Hypothalamus (tissue), 51 donors: ENCODE results near the gene AXDND1.
"Not testable (repeated sequence)": the region's sequence is repeated elsewhere in the genome, so short reads cannot be mapped to it uniquely, and the experiment has no call there.

Experiments
- DNase-seq, 51 donors: peaks; one replicate each; lab custom pipeline; 2025; lab: John Stamatoyannopoulos, UW

AXDND1 gene

DNA sequence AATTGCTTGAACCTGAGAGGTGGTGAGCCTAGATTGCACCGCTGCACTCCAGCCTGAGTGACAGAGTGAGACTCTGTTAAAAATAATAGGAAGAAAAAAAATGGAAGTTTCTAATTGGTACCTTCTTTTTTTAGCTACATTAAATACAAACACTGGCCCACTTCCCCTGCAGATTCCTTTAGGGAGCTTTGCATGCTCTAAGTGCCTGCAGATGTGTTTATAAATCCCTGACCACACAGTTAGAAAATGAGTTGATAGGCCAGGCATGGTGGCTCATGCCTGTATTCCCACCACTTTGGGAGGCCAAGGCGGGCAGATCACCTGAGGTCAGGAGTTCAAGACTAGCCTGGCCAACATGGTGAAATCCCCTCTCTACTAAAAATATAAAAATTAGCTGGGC is 4.1 kb upstream of the AXDND1 start:
- not testable (repeated sequence) for DNase-seq

- peak in 2 of 51 donors; percentile 62 to 66 for DNase-seq
Observed at GRCh38 chr1:179366093-179366800, 476 bp downstream of the AXDND1 start.

GRCh38 chr1:179369751-179370341 is 4.1 kb downstream of the AXDND1 start:
- peak in 7 of 51 donors; percentile 0 to 64 (median 1) for DNase-seq

GRCh38 chr1:179372160-179372559 is 6.4 kb downstream of the AXDND1 start:
- no peak for DNase-seq

- no peak for DNase-seq
Observed at GRCh38 chr1:179376223-179376622, 10.5 kb downstream of the AXDND1 start.

GRCh38 chr1:179380299-179380698 is 14.5 kb downstream of the AXDND1 start:
- DNase-seq: no peak

DNA sequence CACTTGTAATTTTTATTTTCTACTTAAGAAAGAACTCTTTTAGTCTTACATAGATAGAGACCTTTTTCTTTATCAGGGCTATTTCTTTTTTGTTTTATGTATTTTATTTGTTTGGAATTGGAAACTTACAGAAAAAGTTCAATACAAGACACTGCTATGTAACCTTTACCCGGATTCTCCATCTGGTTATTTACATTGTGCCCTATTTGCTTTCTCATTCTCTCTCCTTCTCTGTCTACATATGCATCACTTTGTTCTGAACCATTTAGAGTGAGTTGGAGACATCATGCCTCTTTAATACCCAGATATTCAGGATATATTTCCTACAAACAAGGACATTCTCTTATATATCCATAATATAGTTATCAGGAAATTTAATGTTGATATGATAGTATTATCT is 18.3 kb downstream of the AXDND1 start:
- no peak for DNase-seq

DNA sequence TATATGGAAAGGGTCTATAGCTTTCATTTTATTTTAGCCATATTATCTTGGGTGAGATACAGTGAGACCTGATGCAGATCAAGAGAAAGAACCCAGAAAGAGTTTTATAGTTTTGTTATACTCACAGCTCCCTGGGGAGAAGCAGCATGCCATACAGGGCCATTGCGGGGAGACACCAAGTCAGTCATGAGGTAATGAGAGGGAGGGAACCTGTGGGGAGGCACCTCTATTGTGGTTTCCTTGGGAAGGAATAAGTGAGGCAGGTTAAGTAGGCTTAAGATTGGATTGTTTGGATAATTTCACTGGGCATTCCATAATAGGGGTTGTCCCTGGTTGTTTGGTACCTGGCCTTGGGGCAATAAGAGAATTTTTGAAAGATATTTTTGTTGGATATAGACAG is 19.7 kb downstream of the AXDND1 start:
- DNase-seq: no peak

GRCh38 chr1:179393721-179394120 is 27.9 kb downstream of the AXDND1 start:
- DNase-seq: no peak

- not testable (repeated sequence) for DNase-seq
Observed at GRCh38 chr1:179399399-179399798, 33.6 kb downstream of the AXDND1 start.

DNA sequence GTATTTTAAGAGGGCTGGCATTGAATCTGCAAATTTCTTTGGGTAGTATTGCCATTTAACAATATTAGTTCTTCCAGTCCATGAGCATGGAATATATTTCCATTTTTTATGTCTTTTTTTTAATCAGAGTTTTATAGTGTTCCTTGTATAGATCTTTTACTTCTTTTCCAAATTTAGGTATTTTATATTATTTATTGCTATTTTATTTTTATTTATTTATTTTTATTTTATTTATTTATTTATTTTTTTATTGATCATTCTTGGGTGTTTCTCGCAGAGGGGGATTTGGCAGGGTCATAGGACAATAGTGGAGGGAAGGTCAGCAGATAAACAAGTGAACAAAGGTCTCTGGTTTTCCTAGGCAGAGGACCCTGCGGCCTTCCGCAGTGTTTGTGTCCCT is 52.0 kb downstream of the AXDND1 start:
- not testable (repeated sequence) for DNase-seq

GRCh38 chr1:179418706-179419105 is 52.9 kb downstream of the AXDND1 start:
- DNase-seq: not testable (repeated sequence)

DNA sequence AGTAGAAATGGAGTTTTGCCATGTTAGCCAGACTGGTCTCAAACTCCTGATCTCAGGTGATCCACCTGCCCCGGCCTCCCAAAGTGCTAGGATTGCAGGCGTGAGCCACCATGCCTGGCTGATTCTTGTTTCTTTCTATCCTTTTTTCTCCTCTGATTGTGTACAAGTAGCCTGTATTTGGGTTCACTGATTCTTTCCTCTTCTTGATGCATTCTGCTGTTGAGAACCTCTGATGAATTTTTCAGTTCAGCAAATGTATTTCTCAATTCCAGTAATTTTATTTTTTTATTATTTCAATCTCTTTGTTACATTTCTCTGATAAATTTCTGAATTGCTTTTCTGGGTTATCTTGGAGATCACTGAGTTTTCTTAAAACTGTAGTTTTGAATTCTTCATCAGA is 58.8 kb downstream of the AXDND1 start:
- DNase-seq: no peak

DNA sequence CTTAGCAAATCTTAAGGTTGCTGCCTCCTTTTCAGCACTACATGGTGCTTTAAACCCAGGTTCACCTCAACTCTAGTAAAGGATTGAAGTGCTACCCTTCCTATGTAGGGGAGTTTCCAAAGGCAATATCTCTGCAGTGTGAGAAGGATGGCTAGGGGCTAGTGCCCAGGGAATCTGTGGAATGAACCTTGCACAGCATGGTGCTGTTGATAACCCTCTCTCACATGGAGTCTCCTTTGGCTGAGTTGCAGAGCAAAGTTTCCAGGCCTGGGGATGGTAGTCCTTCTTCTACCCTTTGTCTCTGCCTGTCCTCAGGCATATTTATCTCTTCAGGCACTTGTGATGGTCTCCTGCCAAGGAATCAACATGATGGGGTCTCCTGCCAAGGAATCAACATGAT is 59.4 kb downstream of the AXDND1 start:
- DNase-seq: no peak

DNA sequence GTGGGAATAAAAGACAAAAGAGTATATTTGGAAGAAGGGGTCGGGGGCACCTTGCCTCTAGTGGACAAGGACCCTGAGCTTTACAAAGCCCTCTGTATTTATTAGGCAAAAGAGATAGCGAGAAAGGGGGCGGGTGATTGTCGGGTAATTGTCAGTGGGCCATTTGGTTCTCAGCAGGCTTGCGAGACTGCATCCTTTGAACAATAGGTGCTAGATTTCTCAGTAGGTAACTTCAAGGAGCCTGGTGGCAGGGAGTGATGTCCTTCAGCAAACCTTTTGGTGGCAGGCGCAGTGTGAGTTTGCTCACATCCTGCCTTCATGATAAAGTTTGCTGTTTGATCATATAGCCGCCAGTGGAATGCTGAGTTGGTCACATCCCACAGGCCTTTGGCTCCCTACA is 71.4 kb downstream of the AXDND1 start:
- DNase-seq: no peak

DNA sequence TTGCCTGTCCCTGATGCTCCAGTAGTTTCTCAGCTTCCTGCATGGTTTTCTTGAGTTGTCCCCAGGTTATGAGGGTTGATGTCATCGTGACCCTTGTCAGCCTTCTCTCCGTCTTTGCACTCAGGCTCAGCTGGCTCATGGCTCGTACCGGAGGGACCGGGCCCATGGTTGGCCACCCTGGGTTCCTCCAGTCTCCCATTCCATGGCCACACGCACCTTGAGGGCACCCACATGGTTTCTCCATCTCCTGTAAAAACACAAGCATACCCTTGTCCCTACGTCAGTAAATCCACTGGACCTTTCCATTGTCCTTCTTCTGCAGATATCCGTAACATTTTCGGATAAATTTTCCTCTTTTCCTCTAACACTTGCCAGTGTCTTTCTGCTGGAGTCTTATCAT is 73.9 kb downstream of the AXDND1 start:
- DNase-seq: not testable (repeated sequence)

- DNase-seq: not testable (repeated sequence)
Observed at GRCh38 chr1:179440301-179440700, 74.5 kb downstream of the AXDND1 start.

- no peak for DNase-seq
Observed at GRCh38 chr1:179440971-179441370, 75.2 kb downstream of the AXDND1 start.

DNA sequence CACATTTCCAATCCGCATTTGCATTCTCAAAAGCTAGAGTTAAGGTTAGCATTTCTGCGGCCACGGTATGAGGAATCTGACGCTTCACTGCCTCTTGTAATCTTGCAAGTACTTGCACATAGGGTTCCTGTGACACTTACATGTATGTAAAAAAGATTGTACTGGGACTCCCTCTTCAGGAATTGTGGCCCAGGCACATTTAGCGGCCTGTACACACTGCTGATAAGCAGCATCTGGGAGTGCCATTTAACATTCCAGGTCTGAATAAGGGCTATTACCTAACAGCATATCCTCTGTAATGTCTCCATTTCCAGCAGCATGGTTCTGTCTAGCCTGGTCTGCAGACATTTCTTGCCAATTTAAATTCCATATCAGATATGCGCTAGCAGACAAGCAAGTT is 75.7 kb downstream of the AXDND1 start:
- DNase-seq: no peak

DNA sequence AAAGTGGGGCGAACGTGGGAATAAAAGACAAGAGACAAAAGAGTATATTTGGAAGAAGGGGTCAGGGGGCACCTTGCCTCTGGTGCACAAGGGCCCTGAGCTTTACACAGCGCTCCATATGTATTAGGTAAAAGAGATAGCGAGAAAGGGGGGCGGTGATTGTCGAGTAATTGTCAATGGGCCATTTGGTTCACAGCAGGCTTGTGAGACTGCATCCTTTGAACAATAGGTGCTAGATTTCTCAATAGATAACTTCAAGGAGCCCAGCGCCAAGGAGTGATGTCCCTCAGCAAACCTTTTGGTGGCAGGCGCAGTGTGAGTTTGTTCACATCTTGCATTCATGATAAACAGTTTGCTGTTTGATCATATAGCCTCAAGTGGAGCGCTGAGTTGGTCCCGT is 77.1 kb downstream of the AXDND1 start:
- not testable (repeated sequence) for DNase-seq

- DNase-seq: no peak
Observed at GRCh38 chr1:179445593-179445992, 79.8 kb downstream of the AXDND1 start.

- DNase-seq: no peak
Observed at GRCh38 chr1:179447489-179447888, 81.7 kb downstream of the AXDND1 start.
